Omental fat pad (tissue), 4 donors: ENCODE measurements around the gene TMEM178B. TPM values are rescaled to one million over a fixed set of nuclear protein-coding genes. Genes with fewer than 3 reads are reported as not detected.

Experiments
- ATAC-seq: fragments of 150-250 bp; one replicate; pipeline ENCODE4 v1.9.1; 2016; ENCODE audit warnings: mild to moderate bottlenecking, moderate library complexity; ENCODE audit not compliant: low FRiP score
- DNase-seq: peaks from one replicate; pipeline ENCODE4 v3.0.0-alpha.2; 2019; ENCODE audit warnings: low spot score
- total RNA-seq, 4 donors: library from RNA; depleted of rRNA; stranded (reverse); fragments of >200 nt; gene quantifications; one replicate each; pipeline ENCODE4 v1.1.0, GENCODE V29; 2016
- TF ChIP-seq, protein P1 (sequence below), 3 donors: fragments of 450-650 bp; IDR thresholded peaks; one replicate each; pipeline ENCODE4 v1.5.1; 2016 to 2017; ENCODE audit warnings: antibody characterized with exemption in 3 of 3, mild to moderate bottlenecking in 3 of 3, moderate library complexity in 2 of 3

The TMEM178B gene
- total RNA-seq, 4 donors from 2014 or later, result 0.50 to 1.3 (median 0.81) TPM

DNA sequence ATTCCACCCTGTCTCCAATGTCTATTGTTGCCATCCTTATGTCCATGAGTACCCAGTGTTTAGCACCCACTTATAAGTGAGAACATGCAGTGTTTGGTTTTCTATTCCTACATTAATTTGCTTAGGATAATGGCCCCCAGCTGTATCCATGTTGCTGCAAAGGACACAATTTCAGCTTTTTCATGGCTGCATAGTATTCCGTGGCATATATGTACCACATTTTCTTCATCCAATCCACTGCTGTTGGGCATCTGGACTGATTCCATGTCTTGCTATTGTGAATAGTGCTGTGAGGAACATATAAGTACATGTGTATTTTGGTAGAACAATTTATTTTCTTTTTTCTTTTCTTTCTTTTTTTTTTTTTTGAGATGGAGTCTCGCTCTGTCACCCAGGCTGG lies 68.2 kb downstream of the TMEM178B start:
- ATAC-seq (no peak), DNase-seq (no peak)
- TF ChIP-seq, protein P1, sequence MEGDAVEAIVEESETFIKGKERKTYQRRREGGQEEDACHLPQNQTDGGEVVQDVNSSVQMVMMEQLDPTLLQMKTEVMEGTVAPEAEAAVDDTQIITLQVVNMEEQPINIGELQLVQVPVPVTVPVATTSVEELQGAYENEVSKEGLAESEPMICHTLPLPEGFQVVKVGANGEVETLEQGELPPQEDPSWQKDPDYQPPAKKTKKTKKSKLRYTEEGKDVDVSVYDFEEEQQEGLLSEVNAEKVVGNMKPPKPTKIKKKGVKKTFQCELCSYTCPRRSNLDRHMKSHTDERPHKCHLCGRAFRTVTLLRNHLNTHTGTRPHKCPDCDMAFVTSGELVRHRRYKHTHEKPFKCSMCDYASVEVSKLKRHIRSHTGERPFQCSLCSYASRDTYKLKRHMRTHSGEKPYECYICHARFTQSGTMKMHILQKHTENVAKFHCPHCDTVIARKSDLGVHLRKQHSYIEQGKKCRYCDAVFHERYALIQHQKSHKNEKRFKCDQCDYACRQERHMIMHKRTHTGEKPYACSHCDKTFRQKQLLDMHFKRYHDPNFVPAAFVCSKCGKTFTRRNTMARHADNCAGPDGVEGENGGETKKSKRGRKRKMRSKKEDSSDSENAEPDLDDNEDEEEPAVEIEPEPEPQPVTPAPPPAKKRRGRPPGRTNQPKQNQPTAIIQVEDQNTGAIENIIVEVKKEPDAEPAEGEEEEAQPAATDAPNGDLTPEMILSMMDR (IDR thresholded peaks at IDR 0.05), result no peak

DNA sequence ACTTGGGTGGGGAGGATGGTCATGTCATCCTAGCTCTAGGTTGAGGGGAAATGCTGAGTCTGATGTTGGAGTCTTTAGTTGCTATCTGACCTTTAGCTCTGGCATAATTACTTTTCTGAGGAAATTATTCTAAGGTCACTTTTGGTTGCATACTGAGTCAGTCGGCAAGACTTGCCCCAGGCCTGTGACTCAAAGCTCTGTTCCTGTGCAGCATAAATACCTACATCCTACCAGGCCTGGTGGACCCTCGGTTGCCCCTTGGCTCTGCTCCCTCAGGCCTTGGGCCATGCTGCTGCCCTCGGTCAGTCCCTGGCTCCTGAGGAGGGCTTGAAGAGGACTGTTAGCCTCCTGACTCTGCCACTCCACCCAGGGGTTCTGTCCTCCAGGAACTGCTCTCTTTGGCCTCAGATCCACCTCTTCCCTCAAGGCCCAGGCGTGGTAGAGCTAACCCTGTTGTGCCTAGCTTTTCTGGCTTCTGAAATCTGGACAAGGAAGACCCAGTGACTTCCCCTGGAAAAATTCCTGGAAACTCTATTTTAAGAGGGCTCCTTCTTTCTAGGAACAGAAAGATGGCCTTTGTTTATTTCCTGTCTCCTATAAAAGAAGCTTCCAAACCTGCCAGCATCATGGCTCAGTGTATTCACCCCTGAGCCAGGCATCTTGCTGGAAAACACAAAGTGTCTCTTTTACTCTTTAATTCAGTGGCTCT lies 71.2 kb downstream of the TMEM178B start:
- ATAC-seq (no peak), DNase-seq (no peak)

DNA sequence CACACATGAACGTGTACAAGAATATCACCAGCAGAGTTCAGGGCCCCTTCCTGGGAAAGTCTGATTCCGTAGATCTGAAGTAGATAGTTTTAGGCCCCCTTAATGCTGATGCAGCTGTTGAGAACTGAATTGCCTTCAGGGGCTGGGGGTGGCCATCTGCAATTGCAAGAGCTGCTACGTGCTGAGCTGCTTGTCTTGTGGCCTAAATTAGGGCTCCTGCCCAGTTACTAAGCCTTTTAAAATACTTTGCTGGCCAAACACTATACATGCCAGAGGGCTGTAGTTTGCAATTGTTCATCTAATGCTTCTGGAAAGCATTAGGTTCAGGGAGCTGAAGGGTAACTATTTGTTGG lies 71.7 kb downstream of the TMEM178B start:
- ATAC-seq, result no peak
- TF ChIP-seq, protein P1 (IDR thresholded peaks at IDR 0.05), result no peak
- no peak for DNase-seq

More for the DNA sequence above, 71.2 kb downstream of the TMEM178B start:
- TF ChIP-seq, protein P1 (IDR thresholded peaks at IDR 0.05), result no peak

DNA sequence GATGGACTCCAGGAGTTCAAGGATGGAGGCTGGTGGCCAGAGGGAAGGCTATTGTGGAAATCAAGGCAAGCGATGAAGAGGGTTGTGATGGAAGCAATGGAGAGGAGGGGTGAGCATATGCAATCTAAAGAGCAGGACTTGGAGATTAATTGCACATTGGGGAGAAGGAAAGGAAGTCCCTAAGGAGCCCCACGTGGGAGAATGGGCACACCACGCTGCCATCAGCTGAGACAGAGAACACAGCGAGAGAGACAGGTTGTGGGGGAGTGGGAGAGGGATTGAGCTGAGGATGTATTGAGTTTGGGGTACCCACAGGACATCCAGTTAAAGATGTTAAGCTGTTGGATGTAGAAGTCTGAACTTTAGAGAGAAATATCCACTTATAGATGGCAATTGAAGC lies 73.6 kb downstream of the TMEM178B start:
- TF ChIP-seq, protein P1 (IDR thresholded peaks at IDR 0.05), result no peak
- ATAC-seq (no peak), DNase-seq (no peak)

DNA sequence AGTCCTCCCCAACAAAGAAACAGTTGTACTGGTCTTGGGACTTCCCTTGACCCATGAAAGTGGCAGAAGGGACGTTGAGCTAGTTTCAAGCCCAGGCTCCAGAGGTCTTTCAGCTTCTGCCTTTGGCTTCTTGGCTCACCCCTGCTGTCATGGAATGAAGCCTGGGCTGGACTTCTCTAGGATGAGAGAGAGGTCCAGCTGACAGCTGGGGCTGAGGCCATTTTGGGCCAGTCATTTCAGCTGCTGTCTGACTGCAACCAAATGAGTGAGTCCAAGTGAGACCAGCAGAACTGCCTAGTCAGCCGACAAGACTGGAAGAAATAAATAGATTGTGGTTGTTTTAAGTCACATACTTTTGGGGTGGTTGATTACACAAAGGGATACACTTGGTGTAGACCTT lies 76.6 kb downstream of the TMEM178B start:
- TF ChIP-seq, protein P1 (IDR thresholded peaks at IDR 0.05), result no peak
- ATAC-seq (no peak), DNase-seq (no peak)

DNA sequence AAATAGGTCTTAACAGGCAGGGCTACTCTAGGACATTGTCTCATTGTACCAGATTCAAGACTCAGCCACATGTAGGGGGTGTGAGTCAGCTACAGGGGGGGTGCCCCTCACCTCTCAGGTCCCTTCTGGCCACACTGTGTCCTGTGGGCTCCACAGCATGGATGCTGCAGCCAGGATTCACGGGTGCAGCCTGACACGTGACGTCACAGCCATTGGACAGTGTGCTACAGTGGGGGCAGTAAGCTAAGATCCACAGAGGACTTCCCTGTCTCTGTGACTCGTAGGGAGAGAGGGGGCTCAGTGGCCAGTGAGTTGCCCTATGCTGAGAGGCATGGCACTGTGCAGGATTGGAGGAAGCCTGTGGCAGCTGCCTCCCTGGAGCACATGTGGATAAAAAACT lies 77.9 kb downstream of the TMEM178B start:
- TF ChIP-seq, protein P1 (IDR thresholded peaks at IDR 0.05), result no peak
- ATAC-seq (no peak), DNase-seq (no peak)

DNA sequence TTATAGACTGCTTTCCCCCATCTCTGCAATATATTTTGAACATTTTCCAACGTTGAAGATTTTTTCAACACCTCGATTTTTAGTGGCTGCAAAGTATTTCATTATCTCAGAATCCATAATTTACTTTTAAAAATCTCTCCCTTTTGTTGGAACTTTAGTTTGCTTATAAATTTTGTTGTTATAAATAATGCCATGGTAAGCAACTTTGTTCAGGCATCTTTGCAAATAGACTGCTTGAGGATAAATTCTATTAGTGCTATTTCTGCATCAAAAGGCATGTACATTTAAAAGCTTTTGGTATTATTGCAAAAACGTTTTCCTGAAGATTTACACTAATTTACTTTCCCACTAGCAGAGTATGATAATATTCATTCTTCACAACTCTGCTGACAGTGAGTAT lies 79.4 kb downstream of the TMEM178B start:
- no peak for ATAC-seq
- no peak for DNase-seq
- TF ChIP-seq, protein P1 (IDR thresholded peaks at IDR 0.05), result no peak
